Erythroblast (primary cell): ENCODE measurements around the gene TFAP2A.

Experiments used
- GATA1 ChIP-seq: IDR thresholded peaks from 2 replicates; pipeline ENCODE4 v1.6.1; 2011; ENCODE audit warnings: low read depth, mild to moderate bottlenecking, control low read depth, low read length, moderate library complexity
- POLR2A ChIP-seq: IDR thresholded peaks from 2 replicates; pipeline ENCODE4 v1.6.1; 2011; ENCODE audit warnings: mild to moderate bottlenecking, low read length

- TF ChIP-seq POLR2A (no peak), GATA1 (no peak)
These were observed 9.9 kb downstream of the TFAP2A start for GRCh38 chr6:10404799-10405512.
